ENCODE measurements around the gene DNAJB6.

- TF ChIP-seq REST (IDR thresholded peaks at IDR 0.05; ENCODE audit: low read depth) (no peak), USF1 (IDR thresholded peaks at IDR 0.05) (no peak), MAX (IDR thresholded peaks at IDR 0.05) (no peak), CEBPB (IDR thresholded peaks at IDR 0.05) (no peak), YY1 (IDR thresholded peaks at IDR 0.05; ENCODE audit: low read depth) (no peak)
Measured at GRCh38 chr7:157423348-157423747, 86.5 kb downstream of the DNAJB6 start.
